Esophagus squamous epithelium (tissue), 4 donors: ENCODE data around the gene ZDHHC14.

Experiments
- POLR2A ChIP-seq, 4 donors: fragments of 450-650 bp; IDR thresholded peaks; one replicate each; pipeline ENCODE4 v1.6.1; 2017; ENCODE audit warnings: antibody characterized with exemption in 4 of 4, mild to moderate bottlenecking in 4 of 4, moderate library complexity in 3 of 4
- TF ChIP-seq, protein P1 (sequence below), 6 experiments: fragments of 450-650 bp in 4 of 6; fragments of 200-600 bp in 2 of 6; sonication (generic) in 2 of 6; IDR thresholded peaks; one replicate each; pipeline ENCODE4 v1.5.1; 2016 to 2019; ENCODE audit warnings: antibody characterized with exemption in 6 of 6, mild to moderate bottlenecking in 4 of 6, moderate library complexity in 4 of 6

DNA sequence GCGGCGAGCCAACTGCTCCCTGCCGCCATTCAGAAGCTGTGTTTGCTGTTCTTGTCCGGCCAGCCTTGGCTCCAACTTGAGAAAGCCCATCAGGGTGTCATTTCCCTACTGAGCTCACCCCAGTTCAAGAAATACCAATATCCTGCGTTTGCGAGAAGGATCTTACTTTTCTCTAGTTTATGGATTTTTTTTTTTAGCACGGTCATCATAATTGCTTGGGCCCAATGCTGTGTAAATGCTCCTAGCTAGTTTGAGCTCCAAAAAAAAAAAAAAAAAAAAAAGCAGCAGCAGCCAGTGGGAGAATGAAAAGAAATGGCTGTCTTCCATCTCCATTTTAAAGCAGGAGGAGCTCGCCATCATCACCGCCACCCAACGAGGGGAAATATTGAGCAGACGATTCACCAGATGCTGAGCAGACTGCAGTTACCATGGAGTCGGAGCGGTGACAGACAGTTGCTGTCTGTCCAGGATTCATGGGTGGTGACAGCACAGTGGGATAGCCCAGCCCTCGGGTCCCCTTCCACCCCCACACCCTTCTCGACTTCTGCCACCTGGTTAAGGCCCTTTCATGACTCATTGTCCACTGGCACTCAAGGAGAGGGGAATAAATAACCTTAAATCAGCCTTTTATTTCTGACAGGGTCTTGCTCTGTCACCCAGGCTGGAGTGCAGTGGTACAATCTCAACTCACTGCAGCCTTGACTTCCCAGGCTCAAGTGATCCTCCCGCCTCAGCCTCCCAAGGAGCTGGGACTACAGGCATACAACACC, 309.6 kb downstream of the ZDHHC14 start:
- TF ChIP-seq, protein P1, sequence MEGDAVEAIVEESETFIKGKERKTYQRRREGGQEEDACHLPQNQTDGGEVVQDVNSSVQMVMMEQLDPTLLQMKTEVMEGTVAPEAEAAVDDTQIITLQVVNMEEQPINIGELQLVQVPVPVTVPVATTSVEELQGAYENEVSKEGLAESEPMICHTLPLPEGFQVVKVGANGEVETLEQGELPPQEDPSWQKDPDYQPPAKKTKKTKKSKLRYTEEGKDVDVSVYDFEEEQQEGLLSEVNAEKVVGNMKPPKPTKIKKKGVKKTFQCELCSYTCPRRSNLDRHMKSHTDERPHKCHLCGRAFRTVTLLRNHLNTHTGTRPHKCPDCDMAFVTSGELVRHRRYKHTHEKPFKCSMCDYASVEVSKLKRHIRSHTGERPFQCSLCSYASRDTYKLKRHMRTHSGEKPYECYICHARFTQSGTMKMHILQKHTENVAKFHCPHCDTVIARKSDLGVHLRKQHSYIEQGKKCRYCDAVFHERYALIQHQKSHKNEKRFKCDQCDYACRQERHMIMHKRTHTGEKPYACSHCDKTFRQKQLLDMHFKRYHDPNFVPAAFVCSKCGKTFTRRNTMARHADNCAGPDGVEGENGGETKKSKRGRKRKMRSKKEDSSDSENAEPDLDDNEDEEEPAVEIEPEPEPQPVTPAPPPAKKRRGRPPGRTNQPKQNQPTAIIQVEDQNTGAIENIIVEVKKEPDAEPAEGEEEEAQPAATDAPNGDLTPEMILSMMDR (IDR thresholded peaks at IDR 0.05), result no peak
- no peak for TF ChIP-seq POLR2A (IDR thresholded peaks at IDR 0.05)
